HepG2 (cell line): ENCODE measurements around the gene ANKIB1. TPM values are rescaled to one million over a fixed set of nuclear protein-coding genes. Genes with fewer than 3 reads are reported as not detected.

Experiments
- ARID3A ChIP-seq: IDR thresholded peaks from 2 replicates; pipeline ENCODE4 v1.6.1; 2012; ENCODE audit warnings: low read depth, low read length, improper control_type of control experiment
- ARID5B ChIP-seq: IDR thresholded peaks from 2 replicates; pipeline ENCODE4 v1.4.0; 2020; ENCODE audit warnings: mild to moderate bottlenecking, missing genetic modification reagents
- CHD2 ChIP-seq: IDR thresholded peaks from 2 replicates; pipeline ENCODE4 v1.6.1; 2011; ENCODE audit warnings: low read depth, low read length, improper control_type of control experiment
- CTCF ChIP-seq: sonication (generic); formaldehyde crosslinking; IDR thresholded peaks from 2 replicates; pipeline ENCODE4 v1.5.0; 2020; ENCODE audit warnings: mild to moderate bottlenecking, missing genetic modification reagents, moderate library complexity
- FOXC1 ChIP-seq: sonication (generic); formaldehyde crosslinking; IDR thresholded peaks from 2 replicates; pipeline ENCODE4 v1.8.0; 2022; ENCODE audit warnings: mild to moderate bottlenecking, missing genetic modification reagents, borderline replicate concordance
- GATAD2A ChIP-seq: IDR thresholded peaks from 2 replicates; pipeline ENCODE4 v1.6.1; 2016
- HCFC1 ChIP-seq: fragments of 150-350 bp; IDR thresholded peaks from 2 replicates; pipeline ENCODE4 v1.6.1; 2014; ENCODE audit warnings: low read depth, low read length
- HDAC1 ChIP-seq: sonication (generic); formaldehyde crosslinking; IDR thresholded peaks from 2 replicates; pipeline ENCODE4 v1.5.1; 2020; ENCODE audit warnings: mild to moderate bottlenecking, missing genetic modification reagents
- HOXA7 ChIP-seq: sonication (generic); formaldehyde crosslinking; IDR thresholded peaks from 2 replicates; pipeline ENCODE4 v1.8.1; 2022; ENCODE audit warnings: mild to moderate bottlenecking, missing genetic modification reagents, moderate library complexity
- KLF11 ChIP-seq: IDR thresholded peaks from 2 replicates; pipeline ENCODE4 v1.6.1; 2016; ENCODE audit warnings: missing compliant biosample characterization
- LRRFIP1 ChIP-seq: sonication (generic); formaldehyde crosslinking; conservative IDR thresholded peaks from 2 replicates; pipeline ENCODE4 v1.4.0; 2020; ENCODE audit warnings: missing genetic modification reagents
- NCOA5 ChIP-seq: sonication (generic); formaldehyde crosslinking; IDR thresholded peaks from 2 replicates; pipeline ENCODE4 v1.4.0; 2020; ENCODE audit warnings: missing genetic modification reagents
- ONECUT2 ChIP-seq: sonication (generic); formaldehyde crosslinking; IDR thresholded peaks from 2 replicates; pipeline ENCODE4 v1.4.0; 2020; ENCODE audit warnings: missing genetic modification reagents
- PLSCR1 ChIP-seq: sonication (generic); formaldehyde crosslinking; IDR thresholded peaks from 2 replicates; pipeline ENCODE4 v1.5.0; 2020; ENCODE audit warnings: missing genetic modification reagents, mild to moderate bottlenecking, borderline replicate concordance
- POLR2A ChIP-seq, 2 experiments: IDR thresholded peaks; 2 replicates each; pipeline ENCODE4 v1.6.1; 2011; ENCODE audit warnings: low read depth in 2 of 2, low read length in 2 of 2, mild to moderate bottlenecking in 1 of 2, moderate library complexity in 1 of 2; ENCODE audit not compliant: insufficient read depth in 1 of 2
- YEATS4 ChIP-seq: sonication (generic); formaldehyde crosslinking; IDR thresholded peaks from 2 replicates; pipeline ENCODE4 v1.4.0; 2020; ENCODE audit warnings: missing genetic modification reagents, borderline replicate concordance
- ZMYM2 ChIP-seq: sonication (generic); formaldehyde crosslinking; IDR thresholded peaks from 2 replicates; pipeline ENCODE4 v1.8.0; 2022; ENCODE audit warnings: mild to moderate bottlenecking, missing genetic modification reagents
- ZNF724P ChIP-seq: sonication (generic); formaldehyde crosslinking; IDR thresholded peaks from 2 replicates; pipeline ENCODE4 v1.8.0; 2022; ENCODE audit warnings: missing genetic modification reagents, borderline replicate concordance
- ZNF775 ChIP-seq: sonication (generic); formaldehyde crosslinking; IDR thresholded peaks from 2 replicates; pipeline ENCODE4 v1.4.0; 2020; ENCODE audit warnings: missing genetic modification reagents, mild to moderate bottlenecking, moderate library complexity, borderline replicate concordance
- ZNF777 ChIP-seq: sonication (generic); formaldehyde crosslinking; IDR thresholded peaks from 2 replicates; pipeline ENCODE4 v1.4.0; 2020; ENCODE audit warnings: missing genetic modification reagents
- ZNF788 ChIP-seq: sonication (generic); formaldehyde crosslinking; IDR thresholded peaks from 2 replicates; pipeline ENCODE4 v1.5.0; 2020; ENCODE audit warnings: mild to moderate bottlenecking, missing genetic modification reagents, borderline replicate concordance
- polyA plus RNA-seq, 8 experiments: library from polyadenylated mRNA; depleted of rRNA in 3 of 8; stranded (reverse) in 7 of 8; unstranded in 1 of 8; fragments of >200 nt; fragmentation: Illumina TruSeq in 4 of 8; extraction: Trizol in 4 of 8; gene quantifications; 2 replicates each; pipeline versions ENCODE4 v1.2.1 to v1.2.3, GENCODE V29; 2011 to 2016; ENCODE audit warnings: low read depth in 4 of 8, missing spikeins in 1 of 8, mixed read lengths in 1 of 8; ENCODE audit not compliant: insufficient read depth in 1 of 8
- total RNA-seq, 5 experiments: library from RNA; depleted of rRNA; stranded (reverse); fragments of >200 nt; fragmentation: Illumina TruSeq; extraction: Trizol; gene quantifications; 2 replicates each; pipeline ENCODE4 v1.2.3, GENCODE V29; 2016; ENCODE audit warnings: low read depth in 1 of 5

ANKIB1 gene
- total and polyA plus RNA-seq, 2 of the 13 experiments (the other 11 are each of a cell fraction or from before 2014, with no cell fraction given): 28.7 to 29.6 TPM

GRCh38 chr7:92448205-92448747, 202.5 kb downstream of the ANKIB1 start (continued):
- TF ChIP-seq NCOA5: no peak
- no peak for TF ChIP-seq ZNF724P
- no peak for TF ChIP-seq HCFC1
- TF ChIP-seq FOXC1 (CRISPR knock-in tag): no peak
- TF ChIP-seq ONECUT2 (CRISPR knock-in tag): no peak
- no peak for TF ChIP-seq ZNF777 (CRISPR knock-in tag)
- 0 out of 2 replicates have a peak, but pooled peaks have one; percentile 20 for TF ChIP-seq GATAD2A (CRISPR knock-in tag)
- TF ChIP-seq KLF11 (CRISPR knock-in tag): no peak
- TF ChIP-seq CHD2: no peak
- no peak for TF ChIP-seq YEATS4
- peak; percentile 59 for TF ChIP-seq CTCF (CRISPR knock-in tag)
- 0 out of 2 replicates have a peak, but pooled peaks have one; percentile 8 for TF ChIP-seq ARID5B (CRISPR knock-in tag)
- TF ChIP-seq ARID3A: peak; percentile 58; the same call in 1 of the 2 replicates
- no peak for TF ChIP-seq HOXA7 (CRISPR knock-in tag)
- TF ChIP-seq ZNF788 (CRISPR knock-in tag): no peak
- TF ChIP-seq HDAC1 (CRISPR knock-in tag): no peak
- no peak for TF ChIP-seq PLSCR1 (CRISPR knock-in tag)
- TF ChIP-seq ZMYM2 (CRISPR knock-in tag): no peak
- no peak for TF ChIP-seq LRRFIP1 (CRISPR knock-in tag)
- no peak for TF ChIP-seq ZNF775 (CRISPR knock-in tag)
- no peak for TF ChIP-seq POLR2A (IDR thresholded peaks at IDR 0.05; ENCODE audit: insufficient read depth in 1 of 2, low read depth in 2 of 2, low read length in 2 of 2)
